Right renal pelvis (tissue), 4 donors: ENCODE results near the gene HOXC11. TPM values are rescaled to one million over a fixed set of nuclear protein-coding genes. Genes with fewer than 3 reads are reported as not detected.
A peak's percentile ranks its signal among the peaks of the same experiment; 100 is the strongest.

ENCODE experiments used
- DNase-seq, 4 donors: peaks; one replicate each; pipeline ENCODE4 v3.0.0-alpha.2; 2013; ENCODE audit warnings: low read depth in 4 of 4, low spot score in 3 of 4, missing footprints in 1 of 4
- polyA plus RNA-seq, 4 donors: library from polyadenylated mRNA; unstranded; fragments of 120-200 nt; gene quantifications; one replicate each; pipeline ENCODE4 v1.2.1, GENCODE V29; 2013; ENCODE audit not compliant: insufficient read length in 4 of 4

HOXC11 gene
- polyA plus RNA-seq, 4 donors: 1.4 to 4.3 (median 2.1) TPM

DNA sequence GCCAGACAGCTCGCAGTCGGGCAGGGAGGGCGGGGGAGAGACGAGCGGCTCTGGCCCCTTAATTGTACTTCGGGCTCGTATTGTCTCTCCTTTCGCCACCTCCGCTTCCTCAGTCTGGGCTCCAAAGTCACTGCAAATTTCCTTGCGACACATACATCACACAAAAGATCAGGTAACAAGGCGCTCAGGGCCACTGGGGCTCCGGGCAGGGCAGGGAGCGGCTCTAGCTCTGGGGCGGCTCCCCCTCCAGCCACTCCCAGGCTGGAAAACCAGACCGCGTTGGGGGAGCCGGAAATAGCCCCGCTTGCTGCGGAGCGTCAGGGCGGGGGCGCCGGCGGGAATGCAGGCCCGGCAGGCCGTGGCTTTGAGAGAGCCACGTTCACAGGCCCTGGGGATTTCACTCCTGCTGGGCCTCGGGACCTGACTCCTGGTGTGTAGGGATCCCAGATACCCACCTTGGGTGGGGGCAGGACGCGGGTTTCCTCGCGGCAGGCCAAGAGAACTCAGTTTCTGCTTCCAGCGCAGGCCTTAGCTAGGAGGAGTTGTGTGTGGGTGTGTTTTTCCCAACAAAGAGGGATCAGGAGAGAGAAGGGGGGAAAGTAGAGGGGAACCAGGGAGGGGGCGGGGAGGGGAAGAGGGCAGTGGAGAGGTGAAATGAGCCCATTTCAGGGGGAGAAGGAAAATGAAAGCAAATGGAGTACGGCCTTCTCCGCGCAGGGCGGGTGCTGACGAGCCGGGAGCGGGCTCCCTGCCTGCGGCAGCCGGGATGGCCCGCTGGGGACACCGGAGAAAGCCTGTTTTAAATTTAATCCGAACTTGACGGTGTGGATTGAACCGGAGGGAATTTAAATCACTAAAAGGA is 22.7 kb downstream of the HOXC11 start:
- no peak for DNase-seq

DNA sequence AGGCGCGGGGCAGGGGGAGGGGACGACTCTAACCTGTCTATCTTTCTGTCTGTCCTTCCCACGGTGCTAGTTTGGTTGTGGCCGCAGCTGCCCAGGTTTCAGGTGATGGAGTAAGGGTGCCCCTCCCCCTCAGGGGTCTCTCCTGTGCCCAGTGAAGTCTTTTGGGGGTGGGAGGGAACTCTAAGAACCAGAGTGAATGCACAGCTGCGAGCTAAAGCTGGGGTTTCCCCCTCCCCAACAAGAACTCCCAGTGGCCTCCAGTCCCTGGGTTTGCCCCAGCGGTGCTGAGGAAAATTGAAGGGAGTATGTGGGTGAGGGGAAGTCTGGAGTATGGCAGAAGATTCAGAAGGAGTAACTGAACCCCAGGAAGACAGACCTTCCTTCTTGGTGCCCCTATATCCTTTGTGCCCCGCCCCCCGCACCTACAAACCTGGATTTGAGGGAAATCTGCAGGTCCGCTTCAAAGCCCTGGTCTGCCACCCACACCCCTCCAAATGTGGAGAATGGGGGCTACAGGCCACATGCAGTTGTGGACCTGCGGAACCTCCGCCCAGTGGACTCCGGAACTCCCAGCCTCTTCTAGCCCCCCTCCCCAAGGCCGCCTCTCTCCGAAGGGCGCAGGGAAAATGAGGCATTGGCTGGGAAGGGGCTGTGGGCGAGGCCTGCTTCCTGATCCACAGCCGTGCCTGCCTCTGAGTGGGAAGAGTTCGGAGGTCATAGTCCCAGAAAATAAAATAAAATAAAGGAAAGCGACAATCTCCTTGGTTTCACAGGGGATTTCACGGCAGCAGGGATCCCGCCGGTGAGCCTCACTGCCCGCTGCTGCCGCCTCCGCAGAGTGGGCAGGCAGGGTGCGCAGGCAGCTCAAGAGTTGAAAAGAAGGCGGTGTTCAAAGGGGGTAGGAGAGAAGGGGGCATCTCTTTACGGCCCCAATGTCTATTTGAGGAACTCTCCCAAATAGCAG is 23.6 kb downstream of the HOXC11 start:
- no peak for DNase-seq

DNA sequence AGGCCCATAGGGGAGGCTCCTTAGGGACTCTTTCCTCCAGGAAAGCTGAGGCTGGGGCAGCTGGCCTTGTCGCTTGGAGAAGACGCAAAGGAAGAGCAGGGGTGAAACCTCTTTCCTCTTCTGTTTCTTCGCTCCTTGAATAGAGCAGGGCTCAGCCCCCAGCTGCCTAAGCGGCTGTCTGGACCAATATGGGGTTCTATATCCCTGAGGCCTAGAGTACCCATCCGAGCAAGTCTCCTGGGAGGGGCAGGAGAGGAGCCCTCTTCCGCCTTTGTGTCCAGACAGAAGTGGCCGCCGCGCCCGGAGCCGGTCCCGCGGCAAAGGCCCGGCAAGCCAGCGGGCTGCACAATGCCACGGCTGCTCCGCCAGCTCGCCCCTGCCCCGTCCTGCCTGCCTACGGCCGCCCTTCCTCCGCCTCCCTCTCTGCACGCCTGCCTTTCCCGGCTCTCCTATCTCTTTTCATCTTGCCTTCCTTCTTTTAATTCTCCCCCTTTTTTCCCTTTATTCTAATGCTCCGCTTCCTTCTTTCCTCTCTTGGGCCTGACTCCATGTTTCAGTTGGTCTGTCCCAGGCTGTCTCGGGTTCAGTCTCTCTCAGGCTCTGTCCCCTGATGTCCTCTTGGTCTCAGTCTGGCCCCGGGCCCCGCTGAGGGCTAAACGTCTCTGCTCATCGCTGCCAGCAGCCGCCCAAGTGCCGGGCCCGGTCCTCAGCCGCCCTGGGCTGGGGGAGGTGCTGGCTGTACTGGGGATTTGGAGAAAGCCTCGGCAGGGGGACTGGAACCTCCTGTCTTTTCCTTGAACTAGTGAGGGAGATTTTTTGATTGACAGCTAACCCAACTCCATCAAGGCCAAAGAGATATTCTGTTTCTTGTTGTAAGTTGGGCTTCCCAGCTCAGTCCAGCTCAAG is 24.5 kb downstream of the HOXC11 start:
- no peak for DNase-seq

- no peak for DNase-seq
Observed at GRCh38 chr12:53998110-53998899, 25.4 kb downstream of the HOXC11 start.

DNA sequence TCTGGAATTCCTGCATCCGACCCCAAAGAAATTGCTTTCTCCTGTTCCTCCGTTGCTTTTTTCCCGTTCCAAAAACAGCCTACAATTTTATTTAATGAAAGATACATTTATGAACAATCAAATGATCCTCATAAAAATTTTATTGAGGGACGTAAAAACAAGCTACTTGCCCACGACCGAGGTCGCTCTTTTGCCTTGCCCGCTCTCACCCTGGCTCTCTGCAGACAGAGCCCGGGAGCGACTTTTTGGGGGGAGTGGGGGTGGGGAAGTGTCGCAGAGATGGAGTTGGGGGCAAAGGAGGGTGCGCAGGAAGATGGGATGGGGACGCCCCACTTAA is 25.9 kb downstream of the HOXC11 start:
- DNase-seq: no peak

DNA sequence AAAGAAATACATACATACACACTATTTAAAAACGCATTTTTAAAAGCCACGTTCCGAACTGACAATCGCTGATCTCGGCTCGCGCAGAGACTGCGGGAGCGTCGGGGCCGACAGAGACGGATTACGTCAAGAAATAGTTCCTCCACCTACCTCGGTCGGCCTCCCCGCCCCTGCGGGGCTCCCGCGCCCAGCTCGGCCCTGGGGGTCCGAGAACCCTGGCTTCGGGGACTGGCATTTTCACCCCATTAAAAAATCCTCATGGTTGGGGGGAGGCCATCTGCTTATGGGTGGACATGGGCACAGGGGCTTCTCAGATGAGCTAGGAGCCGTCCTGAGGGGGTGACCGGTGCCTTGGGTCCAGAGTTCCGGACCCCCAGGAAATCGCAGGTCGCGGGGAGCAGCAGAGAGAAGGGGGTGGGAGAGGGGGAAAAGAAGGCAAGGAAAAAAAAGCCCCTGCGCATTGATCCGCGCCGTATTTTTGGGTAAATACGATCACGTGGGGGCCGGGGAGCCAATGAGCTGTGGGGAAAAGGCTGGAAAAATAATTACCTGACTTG is 26.7 kb downstream of the HOXC11 start:
- DNase-seq: no peak

DNA sequence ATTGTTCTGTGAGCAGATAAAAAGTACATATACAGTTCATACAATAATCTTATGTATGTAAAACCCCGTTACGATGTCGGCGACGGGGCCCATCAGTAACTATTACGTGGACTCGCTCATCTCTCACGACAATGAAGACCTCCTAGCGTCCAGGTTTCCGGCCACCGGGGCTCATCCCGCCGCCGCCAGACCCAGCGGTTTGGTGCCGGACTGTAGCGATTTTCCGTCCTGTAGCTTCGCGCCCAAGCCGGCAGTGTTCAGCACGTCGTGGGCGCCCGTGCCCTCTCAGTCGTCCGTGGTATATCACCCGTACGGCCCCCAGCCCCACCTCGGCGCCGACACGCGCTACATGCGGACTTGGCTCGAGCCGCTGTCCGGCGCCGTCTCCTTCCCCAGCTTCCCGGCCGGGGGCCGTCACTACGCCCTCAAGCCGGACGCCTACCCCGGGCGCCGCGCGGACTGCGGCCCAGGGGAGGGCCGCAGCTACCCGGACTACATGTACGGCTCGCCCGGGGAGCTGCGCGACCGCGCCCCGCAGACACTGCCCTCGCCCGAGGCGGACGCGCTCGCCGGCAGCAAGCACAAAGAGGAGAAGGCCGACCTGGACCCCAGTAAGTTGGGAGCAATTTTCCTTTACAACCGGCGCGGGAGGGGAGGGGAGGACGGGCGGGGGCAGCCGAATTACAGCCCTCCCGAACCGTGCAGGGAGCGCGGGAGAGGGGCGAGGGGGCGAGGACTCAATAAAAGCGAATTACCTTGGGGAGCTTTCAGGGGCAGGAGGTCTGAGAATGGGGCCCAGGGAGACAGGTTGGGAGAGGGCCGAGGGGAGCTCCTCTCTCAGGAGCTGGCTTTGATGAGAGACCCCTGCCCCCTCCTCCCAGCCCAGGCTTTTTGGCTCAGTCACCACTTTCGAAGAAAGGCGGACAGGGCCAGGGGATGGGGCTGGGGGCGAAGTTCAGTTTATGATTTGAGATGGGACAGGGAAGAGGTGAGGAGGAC is 27.5 kb downstream of the HOXC11 start, which contains the start of gene HOXC9:
Gene HOXC9 (plus strand): TSS at position 46 of the 999 bp plus-strand sequence. CDS start 28 bp downstream, at position 74.
- no peak for DNase-seq

- no peak for DNase-seq
Observed at GRCh38 chr12:54001283-54002187, 28.6 kb downstream of the HOXC11 start.

DNA sequence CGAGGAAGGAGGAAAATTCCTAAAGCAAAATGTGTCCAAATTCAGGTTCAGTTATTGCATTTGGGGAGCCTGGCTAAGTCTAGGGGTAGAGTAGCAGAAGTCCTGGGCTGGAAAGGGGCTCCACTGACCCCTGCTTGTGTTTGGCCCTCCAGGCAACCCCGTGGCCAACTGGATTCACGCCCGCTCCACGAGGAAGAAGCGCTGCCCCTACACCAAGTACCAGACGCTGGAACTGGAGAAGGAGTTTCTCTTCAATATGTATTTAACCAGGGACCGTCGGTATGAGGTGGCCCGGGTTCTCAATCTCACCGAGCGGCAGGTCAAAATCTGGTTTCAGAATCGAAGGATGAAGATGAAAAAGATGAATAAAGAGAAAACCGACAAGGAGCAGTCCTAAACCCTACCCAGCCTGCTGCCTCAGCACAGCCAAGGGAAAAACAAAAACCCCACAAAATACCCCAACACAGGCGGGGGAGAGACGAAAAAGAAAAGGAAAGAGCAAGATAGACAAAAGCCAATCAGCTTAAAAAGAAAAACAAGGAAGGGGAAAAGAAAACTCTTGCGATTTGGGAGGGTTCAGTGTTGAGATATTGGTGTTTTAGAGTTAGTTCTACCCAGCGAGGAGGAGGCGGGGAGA is 29.5 kb downstream of the HOXC11 start:
- no peak for DNase-seq

DNA sequence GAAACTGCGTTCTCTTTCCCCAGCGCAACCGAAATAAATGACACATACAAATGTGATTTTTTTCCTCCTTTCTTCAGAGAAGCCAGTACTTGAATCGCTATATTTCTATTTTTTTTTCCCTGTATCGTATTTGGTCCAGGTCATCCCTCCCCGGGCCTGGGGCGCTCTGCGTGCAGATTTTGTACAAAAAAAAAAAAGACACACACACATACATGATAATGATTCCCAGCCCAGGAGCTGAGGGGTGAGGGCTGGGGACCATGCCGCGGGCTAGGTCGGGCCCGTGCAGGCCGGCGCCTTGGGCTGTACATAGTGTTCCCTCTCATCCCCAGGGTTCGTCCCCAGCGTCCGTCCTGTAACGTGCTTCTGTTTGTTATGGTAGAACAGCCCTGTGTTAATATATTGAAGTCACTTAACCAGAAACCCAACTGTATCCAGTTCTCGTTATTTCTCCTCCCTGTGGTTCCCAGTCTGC is 30.0 kb downstream of the HOXC11 start:
- DNase-seq: no peak

DNA sequence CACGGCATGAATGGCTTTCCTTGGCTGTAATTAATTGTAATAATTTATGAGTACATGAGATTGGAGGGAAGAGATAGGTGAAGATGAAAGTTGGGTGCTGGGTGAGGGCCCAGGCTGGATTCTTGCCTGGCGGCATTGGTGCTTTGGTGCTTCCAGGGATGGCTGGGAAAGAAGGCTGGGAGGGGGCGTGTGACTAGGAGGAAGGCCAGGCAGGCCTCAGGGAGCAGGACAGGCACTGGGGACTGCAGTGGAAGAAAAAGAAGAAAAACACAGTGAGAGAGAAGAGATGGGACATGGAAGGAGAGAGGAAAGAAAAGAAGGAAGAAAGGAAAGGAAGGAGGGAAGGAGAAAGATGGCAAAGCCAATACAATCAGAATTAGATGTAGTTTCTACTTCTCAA is 30.7 kb downstream of the HOXC11 start:
- DNase-seq: no peak

DNA sequence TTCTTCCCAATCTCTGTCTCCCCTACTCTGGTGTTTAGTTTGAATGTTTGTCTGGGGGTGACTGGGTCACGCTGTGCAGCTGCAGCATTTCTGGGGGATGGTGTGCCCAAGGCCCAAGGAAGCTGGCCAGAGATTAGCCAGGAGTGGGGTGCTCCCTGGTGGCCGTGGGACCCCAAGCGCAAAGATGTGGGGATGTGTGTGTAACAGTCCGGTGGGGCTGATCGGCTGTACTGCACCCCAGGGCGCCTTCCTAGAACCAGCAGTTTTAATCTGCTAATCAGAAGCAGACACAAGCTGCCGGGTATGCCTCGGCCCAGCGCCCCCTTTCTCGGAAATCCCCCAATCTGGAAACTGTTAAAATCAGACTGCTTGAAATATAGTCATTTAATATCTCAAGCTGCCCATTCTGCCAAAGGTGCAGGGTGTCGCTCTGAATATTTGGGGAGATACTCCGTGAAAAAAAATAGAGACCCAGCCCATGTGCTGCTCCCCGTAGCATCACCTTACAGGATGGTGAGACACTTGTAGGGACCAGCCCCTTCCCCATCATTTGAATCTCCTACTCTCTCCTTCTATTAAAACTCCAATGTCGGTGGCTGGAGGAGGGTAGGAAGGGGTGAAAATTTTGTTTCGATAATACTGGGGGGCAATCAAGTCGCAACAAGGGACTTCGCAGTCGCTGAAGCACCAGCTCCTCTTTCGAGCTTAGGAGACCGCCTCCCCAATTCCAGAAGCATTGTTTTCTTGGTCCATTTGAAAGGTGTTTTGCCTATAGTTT is 31.3 kb downstream of the HOXC11 start:
- no peak for DNase-seq

DNA sequence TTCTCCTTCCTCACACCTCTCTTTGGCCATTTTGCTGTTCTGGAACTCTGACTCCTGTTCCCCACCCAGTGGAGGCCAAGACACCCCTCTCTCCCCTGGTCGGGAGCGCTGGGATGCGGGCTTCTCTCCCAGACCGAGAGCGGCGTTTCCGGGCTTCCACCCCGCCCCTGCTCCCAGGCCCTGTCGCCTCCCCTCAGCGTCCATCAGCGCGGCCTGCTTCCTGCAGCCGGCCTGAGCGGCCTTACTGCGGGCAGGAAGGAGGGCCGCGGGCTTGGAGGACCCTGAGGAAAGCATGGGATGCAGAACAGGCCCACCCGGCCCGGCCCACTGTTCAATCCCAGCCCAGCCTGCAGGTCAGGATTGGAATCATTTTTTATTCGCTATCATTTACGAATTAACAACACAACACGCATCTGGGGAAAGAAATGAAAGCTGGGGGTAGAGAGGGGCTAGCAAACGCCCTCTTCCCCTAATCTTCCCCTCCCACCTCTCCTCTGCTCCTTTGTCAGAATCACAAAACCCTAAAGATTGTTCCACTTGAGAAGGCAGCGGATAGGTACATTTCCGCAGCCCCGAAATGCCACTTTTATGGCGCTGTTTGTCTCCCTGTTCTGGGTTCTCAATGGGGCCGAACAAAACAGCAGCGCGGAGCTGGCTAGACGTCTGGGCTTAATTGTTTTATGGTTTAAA is 32.1 kb downstream of the HOXC11 start:
- DNase-seq: no peak

- DNase-seq: no peak
Observed at GRCh38 chr12:54005531-54005852, 32.6 kb downstream of the HOXC11 start.

GRCh38 chr12:54005853-54006558 is 33.1 kb downstream of the HOXC11 start:
- DNase-seq: peak; percentile 86 to 93 (median 91)
